GM21723 (cell line): ENCODE measurements around the gene SENP1.

Experiments
- ATAC-seq: cut with Tn5 transposase; IDR thresholded peaks from one replicate; pipeline ENCODE4 v1.9.1; 2021; ENCODE audit warnings: mild to moderate bottlenecking, moderate library complexity; ENCODE audit not compliant: unreplicated experiment

The SENP1 gene

GRCh38 chr12:48037267-48037915 lies 68.5 kb downstream of the SENP1 start:
- ATAC-seq: no peak

GRCh38 chr12:48036818-48037217 lies 69.1 kb downstream of the SENP1 start:
- no peak for ATAC-seq

GRCh38 chr12:48034835-48035805 lies 70.8 kb downstream of the SENP1 start:
- no peak for ATAC-seq

- no peak for ATAC-seq
Observed at GRCh38 chr12:48033451-48033850, 72.4 kb downstream of the SENP1 start.

- ATAC-seq: no peak
Observed at GRCh38 chr12:48032597-48032996, 73.3 kb downstream of the SENP1 start.

GRCh38 chr12:48031135-48031960 lies 74.5 kb downstream of the SENP1 start:
- ATAC-seq: no peak

GRCh38 chr12:48030173-48030650 lies 75.7 kb downstream of the SENP1 start:
- no peak for ATAC-seq

GRCh38 chr12:48029491-48030172 lies 76.2 kb downstream of the SENP1 start:
- ATAC-seq: no peak

GRCh38 chr12:48028541-48029431 lies 77.1 kb downstream of the SENP1 start:
- ATAC-seq: no peak

- no peak for ATAC-seq
Observed at GRCh38 chr12:48027183-48028002, 78.5 kb downstream of the SENP1 start.

GRCh38 chr12:48026060-48026827 lies 79.6 kb downstream of the SENP1 start:
- ATAC-seq: no peak

- ATAC-seq: no peak
Observed at GRCh38 chr12:48025281-48025680, 80.6 kb downstream of the SENP1 start.

- no peak for ATAC-seq
Observed at GRCh38 chr12:48024735-48025134, 81.1 kb downstream of the SENP1 start.

- ATAC-seq: no peak
Observed at GRCh38 chr12:48023386-48023785, 82.5 kb downstream of the SENP1 start.

GRCh38 chr12:48022676-48023385 lies 83.0 kb downstream of the SENP1 start:
- ATAC-seq: no peak

- no peak for ATAC-seq
Observed at GRCh38 chr12:48022180-48022521, 83.7 kb downstream of the SENP1 start.

- no peak for ATAC-seq
Observed at GRCh38 chr12:48021485-48022179, 84.2 kb downstream of the SENP1 start.
